Smooth muscle cell (in vitro differentiated cells): ENCODE data around the gene MTRR. TPM values are rescaled to one million over a fixed set of nuclear protein-coding genes. Genes with fewer than 3 reads are reported as not detected.
A peak's percentile ranks its signal among the peaks of the same experiment; 100 is the strongest.

Experiments used
- DNase-seq: peaks from one replicate; lab custom pipeline; 2025; ENCODE audit not compliant: unreplicated experiment; lab: John Stamatoyannopoulos, UW
- H2AFZ ChIP-seq: fragments of 200-600 bp; sonication (generic); 2 replicates; pipeline ENCODE4 v1.6.0; 2016; ENCODE audit warnings: antibody characterized with exemption, low read depth, mild to moderate bottlenecking
- H3F3A ChIP-seq: fragments of 200-600 bp; sonication (generic); 2 replicates; pipeline ENCODE4 v1.6.0; 2017; ENCODE audit warnings: antibody characterized with exemption, low read depth
- H3K27ac ChIP-seq: fragments of 200-600 bp; sonication (generic); 2 replicates; pipeline ENCODE4 v1.5.1; 2016; ENCODE audit warnings: low read depth, mild to moderate bottlenecking
- H3K27me3 ChIP-seq: fragments of 200-600 bp; sonication (generic); 2 replicates; pipeline ENCODE4 v1.6.1; 2016; ENCODE audit warnings: low read depth, mild to moderate bottlenecking
- H3K36me3 ChIP-seq: fragments of 200-600 bp; sonication (generic); 2 replicates; pipeline ENCODE4 v1.5.1; 2016; ENCODE audit warnings: low read depth
- H3K4me1 ChIP-seq: fragments of 200-600 bp; sonication (generic); 2 replicates; pipeline ENCODE4 v1.5.1; 2016; ENCODE audit warnings: low read depth
- H3K4me2 ChIP-seq: fragments of 200-600 bp; sonication (generic); 2 replicates; pipeline ENCODE4 v1.6.0; 2016; ENCODE audit warnings: mild to moderate bottlenecking
- H3K4me3 ChIP-seq: fragments of 200-600 bp; sonication (generic); 2 replicates; pipeline ENCODE4 v1.5.1; 2016; ENCODE audit warnings: mild to moderate bottlenecking
- H3K79me2 ChIP-seq: fragments of 200-600 bp; sonication (generic); 2 replicates; pipeline ENCODE4 v1.6.0; 2016; ENCODE audit warnings: low read depth, mild to moderate bottlenecking
- H3K9ac ChIP-seq: fragments of 200-600 bp; sonication (generic); 2 replicates; pipeline ENCODE4 v1.6.0; 2016; ENCODE audit warnings: low read depth
- H3K9me3 ChIP-seq: fragments of 200-600 bp; sonication (generic); replicated peaks from 2 replicates; pipeline ENCODE4 v1.5.1; 2016; ENCODE audit warnings: low read depth
- H4K20me1 ChIP-seq: fragments of 200-600 bp; sonication (generic); 2 replicates; pipeline ENCODE4 v1.6.0; 2016; ENCODE audit warnings: low read depth
- WGBS: methylation state at CpG from one replicate; pipeline ENCODE4 v1.1.7; 2016; ENCODE audit warnings: low lambda C conversion rate; 5-methylcytosine and 5-hydroxymethylcytosine counted together
- polyA plus RNA-seq: library from polyadenylated mRNA; unstranded; fragments of >200 nt; fragmentation: Nextera tagmentation; extraction: Ambion mirVana; gene quantifications from 2 replicates; pipeline ENCODE4 v1.2.1, GENCODE V29; 2016
- total RNA-seq: library from RNA; depleted of rRNA; stranded (reverse); fragments of >200 nt; gene quantifications from 2 replicates; pipeline ENCODE4 v1.2.3, GENCODE V29; 2014
- TF ChIP-seq, protein P1 (sequence below): fragments of 200-600 bp; sonication (generic); IDR thresholded peaks from 2 replicates; pipeline ENCODE4 v1.5.1; 2017; ENCODE audit warnings: borderline replicate concordance, mild to moderate bottlenecking, antibody characterized with exemption; ENCODE audit not compliant: insufficient read depth, poor library complexity, severe bottlenecking

MTRR gene
- total and polyA plus RNA-seq, 2 experiments from 2014 or later = 16.2 to 23.7 TPM

DNA sequence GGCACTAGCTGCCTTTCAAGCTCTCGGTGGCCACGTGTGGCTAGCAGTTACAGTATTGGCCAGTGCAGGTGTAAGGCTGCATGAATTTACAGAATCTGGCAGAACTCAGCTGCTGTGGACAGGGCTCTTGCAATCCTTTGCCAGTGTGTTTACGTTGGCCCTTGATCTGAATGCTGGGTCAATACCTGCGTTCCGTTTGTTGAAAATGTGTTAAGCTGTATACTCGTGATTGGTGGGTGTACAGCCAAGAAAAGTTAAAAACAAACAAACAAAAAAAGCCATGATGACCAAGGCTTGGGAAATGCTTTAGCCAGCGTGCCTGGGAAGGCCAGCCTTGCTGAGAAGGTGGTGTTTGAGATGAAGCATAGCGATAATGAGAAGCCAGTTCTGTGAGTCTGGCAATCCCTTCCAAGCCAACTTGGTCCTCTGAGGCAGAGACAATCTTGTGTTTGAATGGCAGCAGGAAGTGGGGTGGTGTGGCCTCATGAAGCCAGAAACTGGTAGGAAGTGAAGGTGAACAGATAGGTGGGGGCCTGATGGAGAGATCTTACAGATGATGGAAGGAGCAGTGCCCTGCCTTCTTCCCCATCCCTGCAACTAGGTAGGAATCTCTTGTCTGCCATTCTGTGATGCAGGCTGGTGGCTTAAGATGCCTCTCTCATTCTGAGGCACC, 17.2 kb upstream of the MTRR start:
- H3K36me3 ChIP-seq = no peaks in the 10 kb centered on the region
- H3F3A ChIP-seq = no peaks in the 10 kb centered on the region
- DNase-seq = no peak
- H4K20me1 ChIP-seq = no peaks in the 10 kb centered on the region
- WGBS = 86% methylated on average over 8 of the region's 8 CpGs
- no peak overlapping the region for H2AFZ ChIP-seq
- no peaks in the 10 kb centered on the region for H3K4me1 ChIP-seq
- TF ChIP-seq, protein P1, sequence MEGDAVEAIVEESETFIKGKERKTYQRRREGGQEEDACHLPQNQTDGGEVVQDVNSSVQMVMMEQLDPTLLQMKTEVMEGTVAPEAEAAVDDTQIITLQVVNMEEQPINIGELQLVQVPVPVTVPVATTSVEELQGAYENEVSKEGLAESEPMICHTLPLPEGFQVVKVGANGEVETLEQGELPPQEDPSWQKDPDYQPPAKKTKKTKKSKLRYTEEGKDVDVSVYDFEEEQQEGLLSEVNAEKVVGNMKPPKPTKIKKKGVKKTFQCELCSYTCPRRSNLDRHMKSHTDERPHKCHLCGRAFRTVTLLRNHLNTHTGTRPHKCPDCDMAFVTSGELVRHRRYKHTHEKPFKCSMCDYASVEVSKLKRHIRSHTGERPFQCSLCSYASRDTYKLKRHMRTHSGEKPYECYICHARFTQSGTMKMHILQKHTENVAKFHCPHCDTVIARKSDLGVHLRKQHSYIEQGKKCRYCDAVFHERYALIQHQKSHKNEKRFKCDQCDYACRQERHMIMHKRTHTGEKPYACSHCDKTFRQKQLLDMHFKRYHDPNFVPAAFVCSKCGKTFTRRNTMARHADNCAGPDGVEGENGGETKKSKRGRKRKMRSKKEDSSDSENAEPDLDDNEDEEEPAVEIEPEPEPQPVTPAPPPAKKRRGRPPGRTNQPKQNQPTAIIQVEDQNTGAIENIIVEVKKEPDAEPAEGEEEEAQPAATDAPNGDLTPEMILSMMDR = no peak
- H3K9me3 ChIP-seq = no peaks in the 10 kb centered on the region
- no peak overlapping the region for H3K9ac ChIP-seq
- peak overlapping the region; percentile 95 for H3K4me2 ChIP-seq
- no peak overlapping the region for H3K4me3 ChIP-seq
- H3K27ac ChIP-seq = no peak overlapping the region
- H3K79me2 ChIP-seq = no peaks in the 10 kb centered on the region
- H3K27me3 ChIP-seq = no peaks in the 10 kb centered on the region

DNA sequence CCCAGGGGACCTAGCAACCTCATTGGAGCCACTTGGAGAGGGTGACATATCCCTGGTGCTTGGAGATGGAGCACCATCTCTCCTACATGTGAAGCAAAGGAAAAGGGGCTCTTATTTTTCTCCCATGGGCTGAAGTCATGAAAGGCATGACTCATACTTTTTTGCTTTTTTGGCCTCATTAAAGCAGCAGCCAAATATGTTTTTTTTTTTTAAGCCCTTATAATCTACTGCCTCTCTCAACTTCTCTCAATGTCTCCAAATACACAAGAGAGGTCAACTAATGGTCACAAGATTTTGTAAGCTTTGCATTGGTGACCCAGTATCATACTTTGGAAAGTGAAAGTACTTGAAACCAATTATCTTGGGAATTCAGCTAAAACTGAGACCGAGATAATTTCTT, 16.4 kb upstream of the MTRR start:
- Histone ChIP-seq H4K20me1 (no peaks in the 10 kb centered on the region), H3K27me3 (no peaks in the 10 kb centered on the region), H3K79me2 (no peaks in the 10 kb centered on the region), H3K9ac (no peak overlapping the region), H3K27ac (no peak overlapping the region), H3K4me2 (no peak overlapping the region), H3K4me1 (no peaks in the 10 kb centered on the region), H3F3A (no peaks in the 10 kb centered on the region), H2AFZ (no peak overlapping the region), H3K9me3 (no peaks in the 10 kb centered on the region), H3K4me3 (no peak overlapping the region), H3K36me3 (no peaks in the 10 kb centered on the region)
- no peak for DNase-seq
- TF ChIP-seq, protein P1 = no peak
- 100% methylated on average over 1 of the region's 1 CpG for WGBS

- Histone ChIP-seq H3K79me2 (no peaks in the 10 kb centered on the region), H3K9ac (no peak overlapping the region), H3F3A (no peaks in the 10 kb centered on the region), H3K36me3 (no peaks in the 10 kb centered on the region), H3K4me2 (no peak overlapping the region), H3K9me3 (no peaks in the 10 kb centered on the region), H3K27ac (no peak overlapping the region), H3K4me3 (no peak overlapping the region), H2AFZ (no peak overlapping the region), H3K27me3 (no peaks in the 10 kb centered on the region), H3K4me1 (no peaks in the 10 kb centered on the region), H4K20me1 (no peaks in the 10 kb centered on the region)
- TF ChIP-seq, protein P1 = no peak
- no peak for DNase-seq
- 95% methylated on average over 2 of the region's 2 CpGs for WGBS
Measured at GRCh38 chr5:7852988-7853387, 16.0 kb upstream of the MTRR start.

DNA sequence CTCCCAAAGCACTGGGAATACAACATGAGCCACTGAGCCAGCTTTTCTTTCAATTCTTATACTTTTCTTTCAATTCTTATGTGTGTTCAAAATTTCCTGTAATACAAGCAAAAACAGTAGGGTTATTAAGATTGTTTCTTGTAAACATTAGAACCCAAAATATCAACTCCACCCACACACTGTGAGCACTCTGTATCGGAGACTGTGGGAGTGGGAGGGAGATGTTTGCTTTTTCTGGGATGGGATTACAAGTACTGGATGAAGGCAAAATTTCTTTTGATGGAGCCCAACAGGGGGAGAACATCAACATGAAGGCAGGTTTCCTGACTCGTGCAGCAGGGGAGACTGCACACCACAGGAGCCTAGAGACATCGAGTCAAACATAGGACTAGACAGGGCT, 13.3 kb upstream of the MTRR start:
- TF ChIP-seq, protein P1 = no peak
- H3K36me3 ChIP-seq = no peaks in the 10 kb centered on the region
- no peak for DNase-seq
- no peak overlapping the region for H3K9ac ChIP-seq
- no peaks in the 10 kb centered on the region for H3K4me1 ChIP-seq
- no peaks in the 10 kb centered on the region for H3K9me3 ChIP-seq
- H3F3A ChIP-seq = no peaks in the 10 kb centered on the region
- WGBS = 57% methylated on average over 3 of the region's 3 CpGs
- H3K4me2 ChIP-seq = no peak overlapping the region
- no peaks in the 10 kb centered on the region for H4K20me1 ChIP-seq
- H3K79me2 ChIP-seq = no peaks in the 10 kb centered on the region
- H3K4me3 ChIP-seq = no peak overlapping the region
- no peak overlapping the region for H2AFZ ChIP-seq
- no peaks in the 10 kb centered on the region for H3K27me3 ChIP-seq
- no peak overlapping the region for H3K27ac ChIP-seq
